Upper lobe of right lung (tissue), 1 donor: Measurements from ENCODE around the gene TCF12. TPM values are rescaled to one million over a fixed set of nuclear protein-coding genes. Genes with fewer than 3 reads are reported as not detected.

ENCODE experiments used
- ATAC-seq: fragments of 200-7000 bp; cut with Tn5 transposase; one replicate; pipeline ENCODE4 v1.9.1; 2020; ENCODE audit warnings: mild to moderate bottlenecking, moderate library complexity
- DNase-seq: peaks from one replicate; pipeline ENCODE4 v3.0.0-alpha.2; 2020
- H3K27ac ChIP-seq: fragments of 200-600 bp; one replicate; pipeline ENCODE4 v1.8.0; 2022
- H3K27me3 ChIP-seq: fragments of 200-600 bp; one replicate; pipeline ENCODE4 v1.8.0; 2022; ENCODE audit warnings: mild to moderate bottlenecking
- H3K36me3 ChIP-seq: fragments of 200-600 bp; one replicate; pipeline ENCODE4 v1.8.0; 2022
- H3K4me1 ChIP-seq: fragments of 200-600 bp; one replicate; pipeline ENCODE4 v1.8.0; 2022
- H3K4me3 ChIP-seq: fragments of 200-600 bp; one replicate; pipeline ENCODE4 v1.8.0; 2022; ENCODE audit warnings: mild to moderate bottlenecking
- H3K9me3 ChIP-seq: fragments of 200-600 bp; one replicate; pipeline ENCODE4 v1.8.0; 2022
- intact Hi-C: fragments of 100-400 bp; cut with DNase I; formaldehyde crosslinking; loops from one replicate; pipeline ENCODE4 v1.11.0; 2022
- total RNA-seq: library from RNA; stranded (reverse); fragmentation: NEBNext Ultra II Directional; extraction: Animal tissue kit (Norgen Biotek cat#: 25700); gene quantifications from one replicate; pipeline ENCODE4 v1.2.1, GENCODE V29; 2021
- TF ChIP-seq, protein P1 (sequence below): fragments of 200-600 bp; IDR thresholded peaks from one replicate; pipeline ENCODE4 v1.8.0; 2022; ENCODE audit warnings: antibody characterized with exemption
- donor health status: DM: no; HTN: yes; CAD: no; lungs with severe emphysema.

TCF12 gene
- total RNA-seq, 1 donor from 2014 or later: 103 TPM

DNA sequence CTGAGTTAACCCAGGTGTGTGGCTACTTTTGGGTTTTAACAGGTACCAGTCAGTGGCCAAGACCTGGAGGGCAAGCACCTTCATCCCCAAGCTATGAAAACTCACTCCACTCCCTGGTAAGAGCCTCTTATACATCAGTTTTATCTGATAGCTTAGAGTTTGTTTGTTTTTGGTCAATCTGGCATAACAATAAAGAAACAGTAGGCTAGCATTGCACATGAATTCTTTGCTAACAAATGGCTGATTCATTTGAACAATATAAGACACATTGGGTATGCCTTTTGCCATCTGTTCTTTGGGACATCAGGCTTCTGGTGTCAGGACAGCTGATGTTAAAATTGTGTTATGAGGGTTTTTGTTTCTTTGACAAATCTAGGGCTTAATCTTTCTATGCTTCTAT, 332.9 kb downstream of the TCF12 start:
- Histone ChIP-seq H3K4me1 (no peaks in the 10 kb centered on the region), H3K9me3 (no peaks in the 10 kb centered on the region), H3K4me3 (no peak overlapping the region), H3K27ac (no peak overlapping the region), H3K27me3 (no peaks in the 10 kb centered on the region), H3K36me3 (peaks cover 28% of the 10 kb centered on the region)
- TF ChIP-seq, protein P1, sequence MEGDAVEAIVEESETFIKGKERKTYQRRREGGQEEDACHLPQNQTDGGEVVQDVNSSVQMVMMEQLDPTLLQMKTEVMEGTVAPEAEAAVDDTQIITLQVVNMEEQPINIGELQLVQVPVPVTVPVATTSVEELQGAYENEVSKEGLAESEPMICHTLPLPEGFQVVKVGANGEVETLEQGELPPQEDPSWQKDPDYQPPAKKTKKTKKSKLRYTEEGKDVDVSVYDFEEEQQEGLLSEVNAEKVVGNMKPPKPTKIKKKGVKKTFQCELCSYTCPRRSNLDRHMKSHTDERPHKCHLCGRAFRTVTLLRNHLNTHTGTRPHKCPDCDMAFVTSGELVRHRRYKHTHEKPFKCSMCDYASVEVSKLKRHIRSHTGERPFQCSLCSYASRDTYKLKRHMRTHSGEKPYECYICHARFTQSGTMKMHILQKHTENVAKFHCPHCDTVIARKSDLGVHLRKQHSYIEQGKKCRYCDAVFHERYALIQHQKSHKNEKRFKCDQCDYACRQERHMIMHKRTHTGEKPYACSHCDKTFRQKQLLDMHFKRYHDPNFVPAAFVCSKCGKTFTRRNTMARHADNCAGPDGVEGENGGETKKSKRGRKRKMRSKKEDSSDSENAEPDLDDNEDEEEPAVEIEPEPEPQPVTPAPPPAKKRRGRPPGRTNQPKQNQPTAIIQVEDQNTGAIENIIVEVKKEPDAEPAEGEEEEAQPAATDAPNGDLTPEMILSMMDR: no peak
- ATAC-seq (no peak), DNase-seq (no peak)
- intact Hi-C loops: no loop called here

DNA sequence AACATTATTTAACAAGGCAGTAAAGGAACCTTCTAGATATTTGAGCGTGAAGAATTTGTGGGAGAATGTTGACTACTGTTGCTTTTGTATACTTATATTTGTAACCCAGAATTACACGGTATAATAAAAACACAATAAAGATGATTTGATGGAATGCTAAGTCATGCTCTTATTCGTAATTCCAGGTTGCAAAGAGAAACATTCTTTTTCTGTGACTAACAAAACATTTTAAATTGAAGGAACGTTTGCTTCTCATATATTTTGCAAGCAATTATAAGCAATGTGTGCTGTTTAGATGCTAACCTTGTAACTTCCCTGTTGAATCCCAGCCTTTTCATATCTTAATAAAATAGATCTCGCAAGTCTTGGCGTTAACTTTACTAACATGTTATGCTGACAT, 333.5 kb downstream of the TCF12 start:
- DNase-seq (no peak), ATAC-seq (no peak)
- Histone ChIP-seq H3K4me3 (no peak overlapping the region), H3K9me3 (no peaks in the 10 kb centered on the region), H3K27ac (no peak overlapping the region), H3K36me3 (peaks cover 28% of the 10 kb centered on the region), H3K27me3 (no peaks in the 10 kb centered on the region), H3K4me1 (no peaks in the 10 kb centered on the region)
- intact Hi-C loops: no loop called here
- TF ChIP-seq, protein P1: no peak

DNA sequence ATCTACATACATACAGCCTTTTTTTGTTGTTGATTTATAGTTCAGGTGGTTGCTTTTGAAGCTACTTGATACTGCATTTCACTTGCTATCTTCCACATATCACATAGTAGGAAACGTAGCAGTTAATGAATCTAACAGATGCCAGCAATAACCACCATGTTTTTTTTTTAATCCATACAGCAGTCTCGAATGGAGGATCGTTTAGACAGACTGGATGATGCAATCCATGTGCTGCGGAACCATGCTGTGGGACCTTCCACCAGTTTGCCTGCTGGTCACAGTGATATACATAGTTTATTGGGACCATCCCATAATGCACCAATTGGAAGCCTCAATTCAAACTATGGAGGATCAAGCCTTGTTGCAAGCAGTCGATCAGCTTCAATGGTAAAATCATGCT, 334.6 kb downstream of the TCF12 start:
- intact Hi-C loops: no loop called here
- Histone ChIP-seq H3K36me3 (peaks cover 21% of the 10 kb centered on the region), H3K27ac (no peak overlapping the region), H3K4me3 (no peak overlapping the region), H3K9me3 (no peaks in the 10 kb centered on the region), H3K27me3 (no peaks in the 10 kb centered on the region), H3K4me1 (no peaks in the 10 kb centered on the region)
- TF ChIP-seq, protein P1: no peak
- DNase-seq (no peak), ATAC-seq (no peak)

DNA sequence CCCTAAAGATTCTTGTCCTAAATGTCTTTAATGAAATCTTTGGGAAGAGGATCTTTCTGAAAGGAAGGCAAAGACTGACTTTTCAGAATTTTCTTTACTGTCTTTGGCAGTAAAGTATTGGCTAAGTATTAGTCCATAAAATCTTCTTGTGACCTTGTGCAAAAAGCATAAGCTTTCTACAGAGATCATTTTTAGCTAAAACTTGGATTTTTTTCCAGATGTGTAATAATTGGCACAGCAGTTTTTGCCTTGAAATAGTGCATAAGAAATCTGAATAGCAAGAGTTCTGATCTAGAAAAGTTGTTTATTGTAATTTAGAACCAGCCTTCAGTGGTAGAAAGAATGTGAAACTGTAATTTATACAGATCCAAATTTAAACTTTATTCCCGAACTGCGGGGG, 335.1 kb downstream of the TCF12 start:
- H3K4me1 ChIP-seq: no peaks in the 10 kb centered on the region
- ATAC-seq: no peak
- H3K27ac ChIP-seq: no peak overlapping the region
- H3K9me3 ChIP-seq: no peaks in the 10 kb centered on the region
- H3K27me3 ChIP-seq: no peaks in the 10 kb centered on the region
- no peak for DNase-seq
- H3K4me3 ChIP-seq: no peak overlapping the region
- intact Hi-C loops: no loop called here
- H3K36me3 ChIP-seq: peaks cover 21% of the 10 kb centered on the region
- TF ChIP-seq, protein P1: no peak

DNA sequence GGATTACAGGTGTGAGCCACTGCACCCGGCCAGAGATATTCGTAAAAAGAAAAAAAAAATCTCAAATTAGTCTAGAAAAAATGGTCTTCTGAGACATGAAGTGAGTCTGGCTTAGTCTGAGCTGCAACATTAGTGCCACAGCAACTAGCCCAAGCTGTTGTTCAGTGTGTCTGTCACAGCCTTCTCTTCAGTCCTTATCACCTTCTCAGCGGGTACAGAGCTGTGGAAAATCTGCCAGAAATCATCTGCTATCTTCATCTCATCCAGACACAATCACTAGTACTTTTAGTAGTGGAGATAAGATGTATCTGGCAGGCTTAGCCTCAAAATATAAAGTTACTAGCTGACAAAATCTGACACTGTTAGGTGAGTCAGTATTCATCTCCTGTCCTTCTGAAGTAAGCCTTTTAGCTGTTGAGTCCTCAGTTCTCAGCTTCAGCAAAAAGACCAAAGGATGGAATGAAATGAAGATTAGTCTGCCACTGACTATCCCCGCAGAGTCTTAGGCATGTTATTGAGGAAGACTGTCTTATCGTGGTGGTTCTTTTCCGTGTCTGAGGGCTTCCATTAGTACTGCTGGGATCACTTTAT, 337.4 kb downstream of the TCF12 start:
- Histone ChIP-seq H3K4me1 (no peaks in the 10 kb centered on the region), H3K36me3 (peaks cover 21% of the 10 kb centered on the region), H3K9me3 (no peaks in the 10 kb centered on the region), H3K27me3 (no peaks in the 10 kb centered on the region), H3K27ac (no peak overlapping the region), H3K4me3 (no peak overlapping the region)
- no peak for ATAC-seq
- intact Hi-C loops: no loop called here
- no peak for DNase-seq
- TF ChIP-seq, protein P1: no peak

DNA sequence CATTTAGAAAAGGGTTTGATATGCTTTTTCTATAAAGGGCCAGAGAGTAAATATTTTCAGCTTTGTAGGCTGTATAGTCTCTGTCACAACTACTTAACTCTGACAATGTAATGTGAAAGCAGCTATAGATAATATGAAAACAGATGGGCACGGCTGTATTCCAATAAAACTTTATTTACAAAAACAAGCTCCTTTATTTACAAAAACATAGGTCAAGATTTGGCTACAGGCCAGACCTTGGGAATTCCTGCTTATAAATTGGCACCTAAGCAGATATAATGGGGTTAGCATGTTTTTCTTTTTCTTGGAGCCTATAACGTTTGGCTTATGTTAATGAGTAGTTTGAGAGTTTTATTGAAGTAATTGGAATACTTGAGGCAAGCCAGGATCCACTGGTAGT, 338.5 kb downstream of the TCF12 start:
- intact Hi-C loops: no loop called here
- DNase-seq (no peak), ATAC-seq (no peak)
- Histone ChIP-seq H3K4me1 (no peaks in the 10 kb centered on the region), H3K27me3 (no peaks in the 10 kb centered on the region), H3K4me3 (no peak overlapping the region), H3K27ac (no peak overlapping the region), H3K9me3 (no peaks in the 10 kb centered on the region), H3K36me3 (peaks cover 20% of the 10 kb centered on the region)
- TF ChIP-seq, protein P1: no peak
